GM10847 (cell line): ENCODE data around the gene SORCS2.

ENCODE experiments used
- POLR2A ChIP-seq: IDR thresholded peaks from 2 replicates; pipeline ENCODE4 v1.6.1; 2011; ENCODE audit not compliant: insufficient read length; ENCODE audit errors: extremely low read depth

The SORCS2 gene

DNA sequence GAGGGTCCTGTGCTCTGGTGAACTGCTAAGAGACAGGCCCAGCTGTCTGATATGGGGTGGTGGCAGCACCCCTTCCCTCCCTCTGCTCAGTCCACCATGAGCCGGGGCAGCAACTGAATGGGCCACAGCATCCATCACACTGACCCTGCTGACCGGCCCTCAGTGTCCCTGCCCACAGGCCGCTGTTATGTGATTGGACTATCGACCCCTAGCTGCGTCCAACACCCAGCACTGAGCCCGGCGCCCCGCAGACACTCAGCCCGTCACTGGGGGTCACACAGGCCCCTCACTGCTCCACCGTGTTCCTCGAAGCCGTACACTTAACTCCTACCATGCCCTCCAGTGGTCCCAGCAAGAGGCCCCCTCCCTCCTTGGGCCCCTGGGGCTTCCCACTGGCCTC lies 331.2 kb downstream of the SORCS2 start:
- TF ChIP-seq POLR2A: no peak

DNA sequence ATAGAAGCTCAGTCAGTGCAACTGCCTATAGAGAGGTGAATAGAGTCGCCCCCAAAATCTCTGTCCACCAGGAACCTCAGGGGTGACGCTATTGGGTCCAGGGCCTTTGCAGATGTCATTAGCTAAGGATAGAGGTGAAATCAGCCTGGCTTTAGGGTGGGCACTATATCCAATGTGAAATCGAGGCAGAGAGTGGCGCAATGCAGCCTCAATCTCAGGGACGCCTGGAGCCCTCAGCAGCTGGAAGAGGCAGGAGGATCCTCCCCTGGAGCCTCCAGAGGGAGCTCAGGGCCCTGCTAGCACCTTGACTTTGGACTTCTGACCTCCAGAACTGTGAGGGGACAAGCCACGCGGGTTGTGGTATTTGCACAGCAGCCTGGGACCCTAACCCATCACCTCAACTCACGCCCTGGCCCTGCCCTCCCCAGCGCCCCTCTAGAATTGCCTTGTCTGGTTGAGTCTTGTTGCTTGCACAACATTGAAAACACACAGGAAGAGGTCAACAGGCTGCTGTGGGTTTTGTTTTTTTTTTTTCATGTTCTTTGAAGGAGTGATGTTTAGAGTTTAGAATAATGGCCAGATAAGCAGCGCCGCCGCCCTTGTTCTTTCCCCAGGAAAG lies 331.8 kb downstream of the SORCS2 start:
- no peak for TF ChIP-seq POLR2A

DNA sequence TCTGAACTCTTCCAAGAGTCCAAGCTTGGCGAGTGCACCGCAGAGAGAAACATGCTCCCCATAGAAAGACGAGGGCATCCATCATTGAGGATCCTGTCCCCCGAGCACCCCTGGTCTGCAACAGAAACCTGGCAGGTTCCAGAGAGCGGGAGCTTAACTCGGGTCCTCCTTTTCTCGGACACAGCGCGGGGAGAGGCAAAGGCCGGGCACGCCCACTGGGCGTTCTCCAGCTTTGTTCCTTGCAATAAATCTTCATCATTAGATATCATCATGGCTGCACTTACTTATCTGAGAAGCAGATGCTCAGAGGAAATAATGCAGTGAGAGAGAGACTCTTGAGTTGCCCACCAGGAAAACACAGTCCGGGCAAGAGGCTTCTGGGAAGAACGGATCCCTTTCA lies 332.5 kb downstream of the SORCS2 start:
- TF ChIP-seq POLR2A: no peak

DNA sequence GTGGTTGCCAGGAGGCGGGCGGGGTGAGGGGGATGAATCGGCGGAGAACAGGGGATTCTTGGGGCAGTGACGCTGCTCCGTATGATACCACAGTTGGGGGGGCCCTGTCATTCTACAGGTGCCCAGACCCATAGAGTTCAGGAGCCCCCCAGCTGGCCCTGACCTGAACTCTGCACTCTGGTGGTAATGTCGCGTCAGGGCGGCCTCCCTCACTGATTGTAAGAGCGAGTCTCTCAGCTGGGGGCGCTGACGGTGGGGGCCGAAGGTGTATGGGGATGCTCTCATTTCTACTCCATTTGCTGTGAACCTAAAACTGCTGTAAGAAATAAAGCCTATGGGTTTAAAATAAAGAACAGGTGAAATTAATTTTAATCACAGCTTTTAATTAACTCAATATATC lies 334.2 kb downstream of the SORCS2 start:
- TF ChIP-seq POLR2A: no peak

DNA sequence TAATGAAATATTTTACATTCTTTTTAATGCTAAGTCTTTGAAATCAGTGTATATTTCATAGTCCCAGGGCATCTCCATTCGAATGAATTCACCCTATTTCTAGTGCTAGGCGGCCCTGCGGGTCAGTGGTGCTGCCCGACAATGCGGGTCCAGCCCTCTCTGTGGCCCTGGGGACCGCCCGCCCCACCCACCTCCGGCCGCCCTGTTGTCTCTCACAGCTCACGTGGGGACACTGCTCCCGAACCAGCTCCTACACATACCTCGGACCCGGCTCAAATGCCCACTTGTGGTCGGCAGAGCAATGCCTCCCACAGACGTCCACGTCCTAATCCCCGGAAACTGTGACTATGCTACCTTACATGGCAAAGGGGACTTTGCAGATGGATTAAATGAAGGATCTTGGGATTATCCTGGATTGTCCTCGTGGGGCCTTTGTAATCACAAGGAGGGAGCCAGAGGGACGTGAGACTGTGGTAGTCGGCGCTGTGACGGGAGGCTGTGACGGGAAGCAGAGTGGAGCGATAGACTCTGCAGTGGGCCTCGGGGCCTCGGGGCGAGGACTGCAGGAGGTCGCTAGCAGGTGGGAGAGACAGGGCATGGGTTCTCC lies 334.7 kb downstream of the SORCS2 start:
- no peak for TF ChIP-seq POLR2A

DNA sequence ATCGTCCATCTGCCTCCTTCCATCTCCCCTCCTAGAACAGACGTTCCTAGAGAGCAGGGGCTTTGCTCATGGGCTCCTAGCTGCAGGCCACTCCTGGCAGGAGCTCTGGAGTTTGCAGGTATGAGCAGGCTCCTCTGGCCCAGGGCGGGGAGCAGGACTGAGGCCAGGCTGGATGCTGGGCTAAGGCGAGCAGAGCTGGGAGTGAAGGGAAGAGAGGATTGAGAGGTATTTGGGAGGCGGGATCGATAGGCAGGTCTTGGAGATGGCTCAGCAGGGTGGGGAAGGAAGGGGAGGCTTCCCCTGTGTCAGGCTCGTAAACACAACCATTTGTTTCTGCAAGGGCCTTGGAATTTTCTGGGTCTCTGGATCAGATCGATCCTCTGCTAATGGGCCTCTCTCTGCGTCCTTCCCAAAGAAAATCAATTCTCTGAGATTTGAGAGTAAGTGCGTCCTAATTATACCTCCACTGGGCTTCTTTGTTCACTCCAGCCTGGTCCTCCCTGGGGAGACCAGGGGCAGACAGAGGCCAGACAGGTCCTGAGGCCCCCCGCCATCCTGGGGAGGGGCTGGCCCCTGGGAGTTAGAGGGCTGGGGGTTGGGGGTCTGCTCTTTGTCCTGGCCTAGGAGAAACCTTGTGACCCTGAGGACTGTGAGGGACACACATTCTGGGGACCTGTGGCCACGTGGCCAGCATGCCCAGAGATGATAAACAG lies 337.2 kb downstream of the SORCS2 start:
- no peak for TF ChIP-seq POLR2A

DNA sequence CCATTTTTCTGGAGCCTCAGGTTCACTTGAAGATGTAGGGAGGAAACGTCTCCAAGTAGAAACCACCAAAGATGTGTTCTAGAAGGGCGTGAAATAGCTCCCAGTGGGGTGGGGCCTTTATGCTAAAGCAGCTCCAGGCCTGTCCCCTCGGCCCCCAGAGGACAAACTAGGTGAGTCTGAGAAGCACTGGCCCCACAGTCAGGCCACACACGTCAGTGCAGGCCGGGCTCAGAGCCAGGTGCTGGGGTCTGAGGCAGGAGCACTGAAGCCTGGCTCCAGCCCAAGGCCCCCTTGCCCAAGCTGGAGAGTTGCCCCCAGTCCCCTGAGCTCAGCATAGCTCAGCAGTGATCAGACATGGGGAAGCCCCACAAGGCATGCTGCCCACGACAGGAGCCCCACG lies 337.7 kb downstream of the SORCS2 start:
- no peak for TF ChIP-seq POLR2A

DNA sequence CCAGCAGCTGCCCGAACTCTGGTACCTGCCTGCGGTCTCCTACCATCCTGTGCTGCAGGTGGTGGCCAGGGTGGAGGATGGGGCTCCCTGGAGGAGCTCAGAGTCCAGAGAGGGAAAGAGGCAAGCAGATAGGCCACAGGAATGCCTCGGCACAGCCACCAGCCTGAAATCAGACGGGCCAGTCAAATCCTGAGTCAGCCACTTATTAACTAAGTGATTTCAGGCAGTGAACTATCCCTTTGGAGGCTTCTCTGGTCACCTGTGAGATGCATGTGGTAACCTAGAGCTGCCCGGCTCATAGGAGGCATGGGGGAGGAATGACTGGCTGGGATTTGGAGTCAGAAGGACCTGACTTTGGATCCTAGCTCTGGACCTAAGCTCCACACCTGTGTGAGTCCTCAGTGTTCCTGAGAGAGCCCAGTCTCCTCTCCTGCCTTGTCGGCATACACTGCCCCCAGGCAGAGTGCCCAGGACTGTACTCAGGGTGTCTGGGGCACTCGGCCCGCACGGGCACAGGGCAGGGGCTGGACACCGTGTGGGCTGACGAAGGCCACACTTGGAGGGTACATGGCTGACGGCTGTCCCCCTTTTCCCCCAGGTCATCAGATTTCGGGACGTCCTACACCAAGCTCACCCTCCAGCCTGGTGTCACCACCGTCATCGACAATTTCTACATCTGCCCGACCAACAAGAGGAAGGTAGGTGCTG lies 338.7 kb downstream of the SORCS2 start:
- TF ChIP-seq POLR2A: no peak

DNA sequence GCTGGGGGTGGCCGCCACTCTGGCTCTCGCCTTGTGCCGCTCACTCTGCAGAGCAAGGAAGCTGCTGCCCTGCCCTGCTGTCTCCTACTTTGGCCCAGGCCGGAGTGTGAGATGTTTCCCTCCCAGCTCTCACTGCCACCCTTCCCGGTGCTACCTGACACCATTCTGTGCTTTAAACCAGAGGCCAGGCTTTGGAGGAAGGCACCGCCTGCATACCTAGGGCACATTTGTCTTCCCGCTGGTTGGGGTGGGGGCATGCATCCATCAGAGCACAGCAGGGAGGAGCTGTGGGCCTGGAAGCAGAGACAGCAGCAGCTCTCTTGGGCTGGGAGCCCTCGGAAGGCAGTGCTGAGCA lies 339.3 kb downstream of the SORCS2 start:
- no peak for TF ChIP-seq POLR2A

DNA sequence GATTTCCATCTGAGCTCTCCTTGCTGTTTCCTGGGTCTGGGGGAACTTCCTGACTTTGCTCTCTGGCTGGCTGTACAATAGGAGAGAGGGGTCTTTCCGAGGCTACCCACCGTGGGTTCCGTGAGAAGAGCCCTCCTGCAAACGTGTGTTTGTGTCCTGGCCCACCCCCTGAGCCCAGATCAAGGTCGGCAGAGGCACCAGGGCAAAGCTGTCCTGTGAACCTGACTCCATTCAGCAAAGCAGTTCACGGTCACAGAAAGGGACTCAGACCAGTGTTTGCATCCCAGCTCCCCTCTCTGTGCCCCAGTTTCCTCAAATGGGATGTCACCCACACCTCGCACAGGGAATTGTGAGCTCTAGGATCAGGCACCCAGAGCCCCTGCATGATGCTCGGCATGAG lies 339.7 kb downstream of the SORCS2 start:
- TF ChIP-seq POLR2A: no peak

DNA sequence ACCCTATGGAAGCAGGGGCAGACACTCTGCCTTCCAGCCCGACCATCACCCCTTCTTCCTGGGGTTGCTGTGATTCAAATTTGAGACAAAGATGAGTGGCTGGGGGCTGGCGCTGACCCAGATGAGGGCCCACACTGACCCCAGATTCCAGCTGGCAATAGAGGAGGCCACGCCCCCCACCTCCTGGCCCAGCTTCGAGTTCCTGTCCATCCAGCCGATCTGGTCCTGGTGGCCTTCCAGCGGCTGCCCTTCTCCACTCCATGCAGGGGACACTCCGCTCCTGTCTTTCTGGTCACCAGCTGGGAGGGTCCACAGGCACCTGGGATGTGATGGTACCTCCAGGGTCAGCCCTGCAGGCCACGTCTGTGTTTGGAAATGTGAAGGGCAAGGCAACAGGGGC lies 340.9 kb downstream of the SORCS2 start:
- TF ChIP-seq POLR2A: no peak

DNA sequence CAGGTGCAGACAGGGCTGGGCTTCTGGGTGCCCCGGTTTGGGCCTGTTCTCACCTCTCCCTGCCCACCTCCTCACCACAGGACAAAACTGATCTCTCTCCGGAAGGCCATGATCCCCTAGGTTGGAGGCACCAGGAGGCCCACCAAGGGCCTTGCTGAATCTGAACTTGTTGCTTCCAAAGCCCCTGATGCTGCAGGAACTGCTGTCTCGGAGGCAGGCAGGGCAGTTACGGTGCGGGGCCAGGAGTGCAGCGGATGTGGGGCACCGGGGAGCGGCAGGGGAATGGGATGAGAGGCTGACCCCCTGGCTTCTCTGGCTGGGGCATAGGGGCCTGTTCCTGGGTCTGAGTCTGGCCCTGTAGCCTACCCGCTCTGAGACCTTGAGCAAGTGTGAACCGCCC lies 342.8 kb downstream of the SORCS2 start:
- TF ChIP-seq POLR2A: no peak

DNA sequence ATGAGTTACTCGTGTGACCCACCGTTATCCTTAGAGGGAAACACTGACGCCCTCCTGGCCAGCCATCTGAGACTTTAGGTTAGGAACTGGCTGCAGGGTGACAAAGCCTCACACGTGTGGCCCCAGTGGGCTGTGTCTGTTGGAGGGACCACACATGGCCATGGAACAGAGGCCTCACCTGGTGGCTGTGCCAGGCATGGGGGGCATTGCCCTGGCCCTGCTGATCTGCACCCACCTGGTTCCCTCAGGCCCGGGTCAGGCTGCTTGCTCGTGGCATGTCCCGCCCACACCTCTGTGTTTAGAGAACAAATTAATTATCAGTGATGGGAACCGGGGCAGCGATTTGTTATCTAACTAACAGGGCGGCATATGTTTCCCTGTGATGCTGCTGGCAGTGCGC lies 343.3 kb downstream of the SORCS2 start:
- TF ChIP-seq POLR2A: no peak

DNA sequence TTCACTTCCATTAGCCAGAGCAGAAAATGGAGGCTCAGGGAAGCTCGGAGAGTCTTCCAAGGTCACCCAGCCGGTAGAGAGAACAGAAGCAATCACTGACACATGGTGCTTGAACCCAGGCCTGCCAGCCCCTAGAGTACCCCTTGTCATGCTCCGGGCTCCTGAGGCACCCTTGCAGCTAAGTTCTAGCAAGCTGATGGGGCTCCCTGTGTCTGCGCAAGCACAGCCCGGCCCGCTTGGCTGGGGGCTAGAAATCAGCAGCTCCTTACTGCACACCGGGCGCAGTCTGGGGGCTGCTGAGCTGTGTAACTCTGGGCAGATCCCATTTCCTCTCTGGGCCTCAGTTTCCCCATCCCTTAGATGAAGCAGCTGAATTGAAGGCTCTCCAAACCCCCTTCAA lies 344.5 kb downstream of the SORCS2 start:
- no peak for TF ChIP-seq POLR2A

DNA sequence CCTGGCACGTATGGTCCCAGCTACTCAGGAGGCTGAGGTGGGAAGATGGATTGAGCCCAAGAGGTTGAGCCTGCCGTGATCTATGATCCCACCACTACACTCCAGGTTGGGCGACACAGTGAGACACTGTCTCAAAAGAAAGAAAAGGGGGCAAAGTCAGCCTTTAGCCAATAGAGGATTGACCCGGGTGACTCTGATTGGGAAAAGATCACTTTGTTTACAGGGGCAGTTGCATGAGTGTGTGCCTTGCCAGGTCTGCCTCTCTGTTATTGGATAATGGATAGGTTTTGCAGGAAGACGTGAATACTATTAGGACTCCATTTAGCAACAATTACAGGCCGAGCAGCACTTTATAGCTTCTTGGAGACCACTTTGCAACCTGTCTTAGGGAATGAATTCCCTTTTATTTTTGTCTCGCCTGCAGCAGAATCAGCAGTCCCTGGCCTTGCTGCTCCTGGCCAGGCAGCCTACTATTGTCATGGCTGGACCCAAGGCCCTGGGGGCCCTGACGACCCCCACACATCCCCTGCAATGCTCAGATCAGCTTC lies 345.6 kb downstream of the SORCS2 start:
- TF ChIP-seq POLR2A: no peak

DNA sequence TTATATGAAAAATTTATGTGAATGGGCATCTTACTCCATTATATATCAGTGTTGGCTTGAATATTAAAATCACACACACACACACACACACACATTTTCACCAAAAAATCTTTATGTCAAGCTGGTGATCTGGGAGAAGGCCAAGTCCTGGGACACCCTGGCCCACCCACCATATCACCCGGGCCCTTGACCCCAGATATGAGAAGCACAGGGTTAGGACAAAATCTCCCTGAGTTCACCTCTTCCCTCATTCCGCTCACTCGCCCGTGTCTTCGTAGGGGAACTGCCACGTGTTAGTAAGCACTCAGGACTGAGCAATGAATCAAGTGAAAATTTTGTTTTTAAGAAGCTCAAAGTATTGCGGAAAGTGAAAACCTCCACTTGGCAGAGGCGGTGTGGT lies 346.2 kb downstream of the SORCS2 start:
- TF ChIP-seq POLR2A: no peak
